ENCODE measurements around the gene HIVEP3.

Gene HIVEP3

GRCh38 chr1:41566969-41567368 is 351.8 kb downstream of the HIVEP3 start:
- H2AFZ ChIP-seq (ENCODE audit: low read length) = no peak overlapping the region

GRCh38 chr1:41566274-41566885 is 352.3 kb downstream of the HIVEP3 start:
- H3K36me3 ChIP-seq (ENCODE audit: insufficient read depth, low read length) = no peaks in the 10 kb centered on the region
- H3K4me3 ChIP-seq (ENCODE audit: low read depth, low read length, poor library complexity, severe bottlenecking) = no peak overlapping the region
- H3K27me3 ChIP-seq (ENCODE audit: insufficient read depth, low read length) = no peaks in the 10 kb centered on the region
- no peaks in the 10 kb centered on the region for H3K4me1 ChIP-seq (ENCODE audit: insufficient read depth, low read length, severe bottlenecking)
- no peaks in the 10 kb centered on the region for H4K20me1 ChIP-seq (ENCODE audit: insufficient read depth, low read length)
- no peak overlapping the region for H3K4me2 ChIP-seq (ENCODE audit: low read length)
- no peaks in the 10 kb centered on the region for H3K9me2 ChIP-seq (ENCODE audit: low read depth, low read length)
- no peaks in the 10 kb centered on the region for H3K79me2 ChIP-seq (ENCODE audit: insufficient read depth, low read length)
- no peaks in the 10 kb centered on the region for H3F3A ChIP-seq (ENCODE audit: insufficient read depth, low read length)
- no peaks in the 10 kb centered on the region for H3K9me3 ChIP-seq (ENCODE audit: low read length)
- no peak overlapping the region for H3K9ac ChIP-seq (ENCODE audit: low read length)
- no peak overlapping the region for H3K27ac ChIP-seq (ENCODE audit: low read depth, low read length, poor library complexity, severe bottlenecking)
- TF ChIP-seq CTCF (IDR thresholded peaks at IDR 0.05; ENCODE audit: low read length) (no peak), EZH2 (IDR thresholded peaks at IDR 0.05; ENCODE audit: borderline replicate concordance, low read length) (no peak)
- no peak overlapping the region for H2AFZ ChIP-seq (ENCODE audit: low read length)

More at GRCh38 chr1:41566969-41567368, 351.8 kb downstream of the HIVEP3 start:
- TF ChIP-seq EZH2 (IDR thresholded peaks at IDR 0.05; ENCODE audit: borderline replicate concordance, low read length) (no peak), CTCF (IDR thresholded peaks at IDR 0.05; ENCODE audit: low read length) (no peak)
- Histone ChIP-seq H3K9me3 (ENCODE audit: low read length) (no peaks in the 10 kb centered on the region), H3K4me2 (ENCODE audit: low read length) (no peak overlapping the region), H3K4me3 (ENCODE audit: low read depth, low read length, poor library complexity, severe bottlenecking) (no peak overlapping the region), H3K27ac (ENCODE audit: low read depth, low read length, poor library complexity, severe bottlenecking) (no peak overlapping the region), H3K79me2 (ENCODE audit: insufficient read depth, low read length) (no peaks in the 10 kb centered on the region), H3K27me3 (ENCODE audit: insufficient read depth, low read length) (no peaks in the 10 kb centered on the region), H3K9me2 (ENCODE audit: low read depth, low read length) (no peaks in the 10 kb centered on the region), H3K9ac (ENCODE audit: low read length) (no peak overlapping the region), H3F3A (ENCODE audit: insufficient read depth, low read length) (no peaks in the 10 kb centered on the region), H4K20me1 (ENCODE audit: insufficient read depth, low read length) (no peaks in the 10 kb centered on the region), H3K4me1 (ENCODE audit: insufficient read depth, low read length, severe bottlenecking) (no peaks in the 10 kb centered on the region), H3K36me3 (ENCODE audit: insufficient read depth, low read length) (no peaks in the 10 kb centered on the region)

- H3K9ac ChIP-seq (ENCODE audit: low read length) = no peak overlapping the region
- H3K79me2 ChIP-seq (ENCODE audit: insufficient read depth, low read length) = no peaks in the 10 kb centered on the region
- H3K9me2 ChIP-seq (ENCODE audit: low read depth, low read length) = no peaks in the 10 kb centered on the region
- H3K4me3 ChIP-seq (ENCODE audit: low read depth, low read length, poor library complexity, severe bottlenecking) = no peak overlapping the region
- no peaks in the 10 kb centered on the region for H3K9me3 ChIP-seq (ENCODE audit: low read length)
- H3K36me3 ChIP-seq (ENCODE audit: insufficient read depth, low read length) = no peaks in the 10 kb centered on the region
- H3K4me2 ChIP-seq (ENCODE audit: low read length) = no peak overlapping the region
- H2AFZ ChIP-seq (ENCODE audit: low read length) = no peak overlapping the region
- H3K27me3 ChIP-seq (ENCODE audit: insufficient read depth, low read length) = no peaks in the 10 kb centered on the region
- TF ChIP-seq EZH2 (IDR thresholded peaks at IDR 0.05; ENCODE audit: borderline replicate concordance, low read length) (no peak), CTCF (IDR thresholded peaks at IDR 0.05; ENCODE audit: low read length) (no peak)
- no peaks in the 10 kb centered on the region for H3F3A ChIP-seq (ENCODE audit: insufficient read depth, low read length)
- no peaks in the 10 kb centered on the region for H4K20me1 ChIP-seq (ENCODE audit: insufficient read depth, low read length)
- H3K4me1 ChIP-seq (ENCODE audit: insufficient read depth, low read length, severe bottlenecking) = no peaks in the 10 kb centered on the region
- no peak overlapping the region for H3K27ac ChIP-seq (ENCODE audit: low read depth, low read length, poor library complexity, severe bottlenecking)
Measured at GRCh38 chr1:41564741-41565475, 353.8 kb downstream of the HIVEP3 start.

Data from OCI-LY1 (cell line).